Neural progenitor cell (in vitro differentiated cells): Measurements from ENCODE around the gene LBP.

Experiments used
- EZH2 ChIP-seq: fragments of 200-600 bp; sonication (generic); IDR thresholded peaks from 2 replicates; pipeline ENCODE4 v1.6.1; 2017; ENCODE audit warnings: antibody characterized with exemption, mild to moderate bottlenecking, moderate library complexity
- TF ChIP-seq, protein P1 (sequence below): fragments of 200-600 bp; sonication (generic); IDR thresholded peaks from 2 replicates; pipeline ENCODE4 v1.5.1; 2017; ENCODE audit warnings: antibody characterized with exemption, mild to moderate bottlenecking

DNA sequence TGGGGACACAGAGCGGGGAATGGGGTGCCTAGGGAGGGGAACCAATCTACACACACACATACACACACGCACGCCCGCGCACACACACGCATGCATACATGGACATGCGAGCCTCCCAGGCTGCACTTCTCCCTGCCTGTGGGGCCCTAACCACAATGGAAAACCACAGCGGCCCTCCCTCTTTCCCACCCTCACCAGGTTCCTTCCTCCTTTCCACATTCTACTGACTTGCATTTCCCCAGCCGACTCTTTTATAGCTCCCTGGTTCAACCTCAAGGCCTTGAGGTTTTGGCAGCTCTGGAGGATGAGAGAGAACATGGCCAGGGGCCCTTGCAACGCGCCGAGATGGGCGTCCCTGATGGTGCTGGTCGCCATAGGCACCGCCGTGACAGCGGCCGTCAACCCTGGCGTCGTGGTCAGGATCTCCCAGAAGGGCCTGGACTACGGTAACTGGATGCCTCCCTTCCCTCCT is 42.3 kb upstream of the LBP start, which contains the start of gene BPI:
- TF ChIP-seq, protein P1, sequence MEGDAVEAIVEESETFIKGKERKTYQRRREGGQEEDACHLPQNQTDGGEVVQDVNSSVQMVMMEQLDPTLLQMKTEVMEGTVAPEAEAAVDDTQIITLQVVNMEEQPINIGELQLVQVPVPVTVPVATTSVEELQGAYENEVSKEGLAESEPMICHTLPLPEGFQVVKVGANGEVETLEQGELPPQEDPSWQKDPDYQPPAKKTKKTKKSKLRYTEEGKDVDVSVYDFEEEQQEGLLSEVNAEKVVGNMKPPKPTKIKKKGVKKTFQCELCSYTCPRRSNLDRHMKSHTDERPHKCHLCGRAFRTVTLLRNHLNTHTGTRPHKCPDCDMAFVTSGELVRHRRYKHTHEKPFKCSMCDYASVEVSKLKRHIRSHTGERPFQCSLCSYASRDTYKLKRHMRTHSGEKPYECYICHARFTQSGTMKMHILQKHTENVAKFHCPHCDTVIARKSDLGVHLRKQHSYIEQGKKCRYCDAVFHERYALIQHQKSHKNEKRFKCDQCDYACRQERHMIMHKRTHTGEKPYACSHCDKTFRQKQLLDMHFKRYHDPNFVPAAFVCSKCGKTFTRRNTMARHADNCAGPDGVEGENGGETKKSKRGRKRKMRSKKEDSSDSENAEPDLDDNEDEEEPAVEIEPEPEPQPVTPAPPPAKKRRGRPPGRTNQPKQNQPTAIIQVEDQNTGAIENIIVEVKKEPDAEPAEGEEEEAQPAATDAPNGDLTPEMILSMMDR: no peak
- TF ChIP-seq EZH2: no peak
